OCI-LY1 (cell line): ENCODE results near the gene GXYLT2.

Experiments
- H2AFZ ChIP-seq: fragments of 200-600 bp; sonication (generic), shearing (Covaris generic); 2 replicates; pipeline ENCODE4 v1.6.0; 2014; ENCODE audit warnings: antibody characterized with exemption, mild to moderate bottlenecking, low read length
- H3F3A ChIP-seq: fragments of 200-600 bp; sonication (generic), shearing (Covaris generic); 2 replicates; pipeline ENCODE4 v1.6.0; 2014; ENCODE audit warnings: mild to moderate bottlenecking, antibody characterized with exemption, low read length, moderate library complexity; ENCODE audit not compliant: insufficient read depth
- H3K27ac ChIP-seq: fragments of 200-600 bp; sonication (generic); 2 replicates; pipeline ENCODE4 v1.5.1; 2014; ENCODE audit warnings: low read length, mixed run types, mild to moderate bottlenecking, low read depth; ENCODE audit not compliant: poor library complexity, severe bottlenecking
- H3K27me3 ChIP-seq: fragments of 200-600 bp; sonication (generic); 2 replicates; pipeline ENCODE4 v1.6.0; 2014; ENCODE audit warnings: antibody characterized with exemption, mild to moderate bottlenecking, low read length, moderate library complexity; ENCODE audit not compliant: insufficient read depth
- H3K36me3 ChIP-seq: fragments of 200-600 bp; sonication (generic); 2 replicates; pipeline ENCODE4 v1.6.1; 2014; ENCODE audit warnings: mild to moderate bottlenecking, antibody characterized with exemption, low read length, moderate library complexity, mixed read lengths; ENCODE audit not compliant: insufficient read depth
- H3K4me1 ChIP-seq: fragments of 200-600 bp; sonication (generic); 2 replicates; pipeline ENCODE4 v1.5.1; 2014; ENCODE audit warnings: mild to moderate bottlenecking, low read length, moderate library complexity; ENCODE audit not compliant: insufficient read depth, severe bottlenecking
- H3K4me2 ChIP-seq: fragments of 200-600 bp; sonication (generic), shearing (Covaris generic); 2 replicates; pipeline ENCODE4 v1.6.1; 2014; ENCODE audit warnings: low read length
- H3K4me3 ChIP-seq: fragments of 200-600 bp; sonication (generic); 2 replicates; pipeline ENCODE4 v1.5.1; 2014; ENCODE audit warnings: low read length, low read depth, mild to moderate bottlenecking, mixed read lengths; ENCODE audit not compliant: poor library complexity, severe bottlenecking
- H3K79me2 ChIP-seq: fragments of 200-600 bp; shearing (Covaris generic); 2 replicates; pipeline ENCODE4 v1.6.1; 2016; ENCODE audit warnings: mixed run types, low read length, mixed read lengths; ENCODE audit not compliant: insufficient read depth
- H3K9ac ChIP-seq: fragments of 200-600 bp; sonication (generic), shearing (Covaris generic); 2 replicates; pipeline ENCODE4 v1.6.1; 2014; ENCODE audit warnings: mild to moderate bottlenecking, low read length, mixed read lengths
- H3K9me2 ChIP-seq: fragments of 200-600 bp; sonication (generic), shearing (Covaris generic); 2 replicates; pipeline ENCODE4 v1.6.1; 2014; ENCODE audit warnings: low read depth, mild to moderate bottlenecking, low read length, mixed read lengths
- H3K9me3 ChIP-seq: fragments of 200-600 bp; shearing (Covaris generic); 2 replicates; pipeline ENCODE4 v1.6.1; 2014; ENCODE audit warnings: low read length, mixed read lengths
- H4K20me1 ChIP-seq: fragments of 200-600 bp; sonication (generic), shearing (Covaris generic); 2 replicates; pipeline ENCODE4 v1.6.0; 2016; ENCODE audit warnings: mild to moderate bottlenecking, low read length; ENCODE audit not compliant: insufficient read depth
- CTCF ChIP-seq: fragments of 200-600 bp; sonication (generic), shearing (Covaris generic); IDR thresholded peaks from 2 replicates; pipeline ENCODE4 v1.5.1; 2017; ENCODE audit warnings: mild to moderate bottlenecking, antibody characterized with exemption, low read length, moderate library complexity, mixed read lengths
- EZH2 ChIP-seq: fragments of 200-600 bp; sonication (generic), shearing (Covaris generic); IDR thresholded peaks from 2 replicates; pipeline ENCODE4 v1.8.0; 2017; ENCODE audit warnings: borderline replicate concordance, mixed run types, mild to moderate bottlenecking, antibody characterized with exemption, low read length, moderate library complexity, mixed read lengths

Gene GXYLT2

GRCh38 chr3:72957297-72957696 is 69.5 kb downstream of the GXYLT2 start:
- Histone ChIP-seq H3K9me2 (no peaks in the 10 kb centered on the region), H3K9ac (no peak overlapping the region), H4K20me1 (no peaks in the 10 kb centered on the region), H3K4me3 (no peak overlapping the region), H3K27ac (no peak overlapping the region), H3K9me3 (no peaks in the 10 kb centered on the region), H3K4me2 (no peak overlapping the region), H3K4me1 (no peaks in the 10 kb centered on the region), H2AFZ (no peak overlapping the region), H3K36me3 (no peaks in the 10 kb centered on the region), H3K27me3 (no peaks in the 10 kb centered on the region; the same call in 1 of the 2 replicates), H3K79me2 (no peaks in the 10 kb centered on the region), H3F3A (no peaks in the 10 kb centered on the region)
- TF ChIP-seq CTCF (no peak), EZH2 (no peak)

GRCh38 chr3:72959336-72959735 is 71.5 kb downstream of the GXYLT2 start:
- H4K20me1 ChIP-seq = no peaks in the 10 kb centered on the region
- H3F3A ChIP-seq = no peaks in the 10 kb centered on the region
- H3K79me2 ChIP-seq = no peaks in the 10 kb centered on the region
- H3K9me2 ChIP-seq = no peaks in the 10 kb centered on the region
- no peak overlapping the region for H3K9ac ChIP-seq
- H3K9me3 ChIP-seq = no peaks in the 10 kb centered on the region
- H3K4me3 ChIP-seq = no peak overlapping the region
- TF ChIP-seq EZH2 = no peak
- no peak for TF ChIP-seq CTCF
- no peak overlapping the region for H2AFZ ChIP-seq
- no peaks in the 10 kb centered on the region for H3K4me1 ChIP-seq
- H3K36me3 ChIP-seq = no peaks in the 10 kb centered on the region
- no peaks in the 10 kb centered on the region; the same call in 1 of the 2 replicates for H3K27me3 ChIP-seq
- H3K27ac ChIP-seq = no peak overlapping the region
- no peak overlapping the region for H3K4me2 ChIP-seq

- H3K4me2 ChIP-seq = no peak overlapping the region
- H3K27me3 ChIP-seq = no peaks in the 10 kb centered on the region; the same call in 1 of the 2 replicates
- H3K27ac ChIP-seq = no peak overlapping the region
These were observed 73.1 kb downstream of the GXYLT2 start for GRCh38 chr3:72960812-72961518.

More at GRCh38 chr3:72960812-72961518, 73.1 kb downstream of the GXYLT2 start:
- no peaks in the 10 kb centered on the region for H3K79me2 ChIP-seq
- no peaks in the 10 kb centered on the region for H3K4me1 ChIP-seq
- no peak for TF ChIP-seq EZH2
- no peak for TF ChIP-seq CTCF
- no peaks in the 10 kb centered on the region for H3K9me3 ChIP-seq
- no peaks in the 10 kb centered on the region for H4K20me1 ChIP-seq
- H2AFZ ChIP-seq = no peak overlapping the region
- H3K4me3 ChIP-seq = no peak overlapping the region
- no peak overlapping the region for H3K9ac ChIP-seq
- H3F3A ChIP-seq = no peaks in the 10 kb centered on the region
- H3K9me2 ChIP-seq = no peaks in the 10 kb centered on the region
- no peaks in the 10 kb centered on the region for H3K36me3 ChIP-seq
